NOMO-1 treated with DMSO at 0.1 percent for 48 hours (cell line): ENCODE results near the gene ZC3H11A.

Source experiments
- DNase-seq: peaks from one replicate; lab custom pipeline; 2025; ENCODE audit not compliant: unreplicated experiment; lab: John Stamatoyannopoulos, UW

The ZC3H11A gene

DNA sequence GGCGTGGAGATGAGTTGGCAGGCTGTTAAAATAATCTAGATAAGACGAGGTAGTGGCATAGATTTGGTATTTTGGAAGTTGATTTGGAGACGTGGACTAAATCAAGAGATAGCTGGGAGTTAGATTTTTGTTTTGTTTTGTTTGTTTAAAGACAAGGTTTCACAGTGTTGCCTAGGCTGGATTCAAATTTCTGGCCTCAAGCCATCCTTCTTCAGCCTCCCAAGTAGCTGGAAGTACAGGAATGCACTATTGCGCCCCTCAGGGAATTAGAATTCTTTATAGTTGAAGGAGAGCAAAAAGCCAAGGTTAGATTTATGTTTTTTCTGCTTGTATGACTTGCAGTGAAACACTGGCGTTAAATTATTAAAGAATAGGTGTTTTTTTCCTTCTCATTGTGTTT lies 43.7 kb downstream of the ZC3H11A start:
- DNase-seq, result no peak

DNA sequence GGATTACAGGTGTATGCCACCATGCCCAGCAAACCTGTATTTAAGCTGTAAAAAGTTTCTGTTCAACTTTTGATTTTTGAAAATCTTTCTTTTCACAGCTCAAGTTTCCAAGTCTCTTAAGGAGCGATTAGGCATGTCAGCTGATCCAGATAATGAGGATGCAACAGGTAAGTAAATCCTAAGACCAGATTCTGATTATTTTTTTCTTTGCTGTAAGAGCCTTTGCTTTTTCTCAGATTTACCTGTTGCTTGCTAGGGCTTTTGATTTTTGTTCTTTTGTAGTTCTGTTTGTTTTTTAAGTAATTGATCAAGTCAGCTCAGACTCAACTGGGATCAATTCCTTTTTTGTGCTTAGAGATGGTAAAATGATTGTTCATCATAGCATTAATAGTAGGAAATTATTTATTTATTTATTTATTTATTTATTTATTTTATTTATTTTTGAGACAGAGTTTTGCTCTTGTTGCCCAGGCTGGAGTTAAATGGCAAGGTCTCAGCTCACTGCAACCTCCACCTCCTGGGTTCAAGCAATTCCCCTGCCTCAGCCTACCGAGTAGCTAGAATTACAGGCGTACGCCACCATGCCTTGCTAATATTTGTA lies 44.9 kb downstream of the ZC3H11A start:
- DNase-seq, result no peak

DNA sequence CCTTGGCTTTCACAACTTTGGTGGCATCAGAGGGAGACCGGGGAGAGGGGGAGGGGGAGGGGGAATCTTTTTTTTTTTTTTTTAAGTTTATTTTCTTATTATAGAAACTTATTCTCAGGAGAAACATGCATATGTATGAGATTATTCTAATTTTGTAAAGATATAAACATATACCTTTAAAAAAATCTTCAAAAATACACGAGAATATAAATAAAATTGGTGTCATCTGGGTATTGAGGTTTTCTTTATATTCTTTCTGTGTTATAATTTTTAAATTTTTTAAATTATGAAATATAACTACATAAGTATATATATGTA lies 47.1 kb downstream of the ZC3H11A start:
- no peak for DNase-seq

DNA sequence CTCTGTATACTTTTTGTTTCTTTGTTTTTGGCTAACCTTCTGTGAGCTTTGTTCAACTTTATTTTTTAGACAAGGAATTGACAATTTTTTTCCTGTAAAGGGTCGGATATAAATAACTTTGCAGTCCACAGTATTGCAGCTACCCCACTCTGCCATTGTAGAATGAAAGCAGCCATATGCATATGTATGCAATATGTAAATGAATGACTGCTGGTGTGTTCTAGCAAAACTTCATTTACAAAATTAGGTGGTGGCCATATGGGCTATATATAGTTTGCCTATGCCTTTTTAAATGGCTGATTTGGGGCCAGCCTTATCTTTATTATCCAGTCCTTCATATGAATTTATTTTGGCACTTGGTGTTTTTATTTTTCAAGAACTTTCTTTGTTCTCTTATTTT lies 48.0 kb downstream of the ZC3H11A start:
- DNase-seq, result no peak
